Ishikawa (cell line): ENCODE data around the gene CACYBP.

Experiments
- EP300 ChIP-seq: IDR thresholded peaks from 2 replicates; pipeline ENCODE4 v1.6.1; 2012; ENCODE audit warnings: borderline replicate concordance
- RAD21 ChIP-seq: IDR thresholded peaks from 2 replicates; pipeline ENCODE4 v1.6.1; 2012; ENCODE audit warnings: low read depth
- TAF1 ChIP-seq: IDR thresholded peaks from 2 replicates; pipeline ENCODE4 v1.6.1; 2012; ENCODE audit warnings: low read depth, mild to moderate bottlenecking
- YY1 ChIP-seq: IDR thresholded peaks from 2 replicates; pipeline ENCODE4 v1.6.1; 2012; ENCODE audit warnings: low read depth
- TF ChIP-seq, protein P1 (sequence below): IDR thresholded peaks from 2 replicates; pipeline ENCODE4 v1.6.1; 2012
- TF ChIP-seq, protein P2 (sequence below): IDR thresholded peaks from 2 replicates; pipeline ENCODE4 v1.6.1; 2012

DNA sequence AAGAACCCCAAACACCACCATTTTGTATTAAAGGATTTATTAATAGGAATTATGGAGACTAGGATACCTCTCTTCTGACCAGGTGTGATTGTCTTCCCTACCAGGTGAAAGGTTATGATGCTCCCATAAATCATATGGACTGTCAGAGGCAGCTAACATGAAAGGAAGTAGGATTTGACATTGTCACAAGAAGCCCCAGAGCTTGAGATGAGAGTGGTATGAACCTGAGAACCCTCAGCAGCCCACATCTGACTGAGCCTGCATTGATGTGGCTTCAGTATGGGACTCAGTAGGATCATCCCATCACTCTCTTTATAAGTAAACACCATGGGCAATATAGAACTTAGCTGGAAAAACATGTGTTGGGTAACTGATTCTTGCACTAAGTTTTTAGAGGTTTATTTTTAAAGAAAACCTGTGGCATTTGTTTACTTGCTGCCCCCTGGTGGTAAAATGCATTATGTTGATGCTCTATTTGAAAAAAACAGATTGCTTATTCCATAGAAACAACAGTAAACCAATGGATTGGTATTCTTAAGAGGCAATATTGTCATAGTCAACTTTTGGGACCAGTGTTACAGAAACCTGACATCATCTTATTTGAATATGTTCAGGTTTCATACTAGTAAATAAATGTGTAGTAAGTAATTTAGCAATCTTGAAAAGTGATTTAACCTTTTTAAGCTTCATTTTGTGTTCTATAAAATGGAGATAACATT lies 16.6 kb upstream of the CACYBP start:
- no peak for TF ChIP-seq EP300
- peak; percentile 66 for TF ChIP-seq RAD21
- TF ChIP-seq, protein P1, sequence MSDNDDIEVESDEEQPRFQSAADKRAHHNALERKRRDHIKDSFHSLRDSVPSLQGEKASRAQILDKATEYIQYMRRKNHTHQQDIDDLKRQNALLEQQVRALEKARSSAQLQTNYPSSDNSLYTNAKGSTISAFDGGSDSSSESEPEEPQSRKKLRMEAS, result no peak
- no peak for TF ChIP-seq TAF1
- TF ChIP-seq, protein P2, sequence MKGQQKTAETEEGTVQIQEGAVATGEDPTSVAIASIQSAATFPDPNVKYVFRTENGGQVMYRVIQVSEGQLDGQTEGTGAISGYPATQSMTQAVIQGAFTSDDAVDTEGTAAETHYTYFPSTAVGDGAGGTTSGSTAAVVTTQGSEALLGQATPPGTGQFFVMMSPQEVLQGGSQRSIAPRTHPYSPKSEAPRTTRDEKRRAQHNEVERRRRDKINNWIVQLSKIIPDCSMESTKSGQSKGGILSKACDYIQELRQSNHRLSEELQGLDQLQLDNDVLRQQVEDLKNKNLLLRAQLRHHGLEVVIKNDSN, result no peak
- TF ChIP-seq YY1, result no peak
